ENCODE measurements around the gene RALGAPA2. TPM values are rescaled to one million over a fixed set of nuclear protein-coding genes. Genes with fewer than 3 reads are reported as not detected.
A peak's percentile ranks its signal among the peaks of the same experiment; 100 is the strongest.
"Not testable (repeated sequence)": the region's sequence is repeated elsewhere in the genome, so short reads cannot be mapped to it uniquely, and the experiment has no call there.

RALGAPA2 gene
- total RNA-seq, 1 donor from 2014 or later, result 18.0 TPM

DNA sequence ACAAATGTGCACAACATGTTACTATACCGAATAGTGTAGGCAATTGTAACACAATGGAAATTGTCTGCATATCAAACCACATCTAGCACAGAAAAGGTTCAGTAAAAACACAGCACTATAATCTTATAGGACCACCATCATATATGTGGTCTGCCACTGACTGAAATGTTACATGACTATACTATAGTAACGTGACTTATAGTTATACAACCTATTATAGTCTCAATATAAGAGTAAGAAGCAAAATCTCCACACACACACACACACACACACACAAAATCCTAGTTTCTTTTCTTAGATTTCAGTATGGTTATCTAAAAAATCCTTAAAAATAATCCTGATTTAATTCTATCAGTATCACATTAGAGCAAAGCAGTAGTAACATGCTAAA, 164.6 kb downstream of the RALGAPA2 start:
- H3K4me1 Mint-ChIP-seq (ENCODE audit: low read depth), result peaks cover 33% of the 10 kb centered on the region
- H3K27ac Mint-ChIP-seq, result no peak overlapping the region
- no peaks in the 10 kb centered on the region for H3K27me3 Mint-ChIP-seq (ENCODE audit: insufficient read depth)
- no peak for DNase-seq (ENCODE audit: low spot score)
- no peak overlapping the region for H3K4me3 Mint-ChIP-seq
- no peaks in the 10 kb centered on the region for H3K9me3 Mint-ChIP-seq
- H3K36me3 Mint-ChIP-seq (ENCODE audit: low read depth), result peaks cover 8% of the 10 kb centered on the region
- intact Hi-C loops (cut with micrococcal nuclease), result loop anchor here (2.0 kb wide), 1 partner anchor 57 kb away; no protein-coding TSS in a partner anchor

DNA sequence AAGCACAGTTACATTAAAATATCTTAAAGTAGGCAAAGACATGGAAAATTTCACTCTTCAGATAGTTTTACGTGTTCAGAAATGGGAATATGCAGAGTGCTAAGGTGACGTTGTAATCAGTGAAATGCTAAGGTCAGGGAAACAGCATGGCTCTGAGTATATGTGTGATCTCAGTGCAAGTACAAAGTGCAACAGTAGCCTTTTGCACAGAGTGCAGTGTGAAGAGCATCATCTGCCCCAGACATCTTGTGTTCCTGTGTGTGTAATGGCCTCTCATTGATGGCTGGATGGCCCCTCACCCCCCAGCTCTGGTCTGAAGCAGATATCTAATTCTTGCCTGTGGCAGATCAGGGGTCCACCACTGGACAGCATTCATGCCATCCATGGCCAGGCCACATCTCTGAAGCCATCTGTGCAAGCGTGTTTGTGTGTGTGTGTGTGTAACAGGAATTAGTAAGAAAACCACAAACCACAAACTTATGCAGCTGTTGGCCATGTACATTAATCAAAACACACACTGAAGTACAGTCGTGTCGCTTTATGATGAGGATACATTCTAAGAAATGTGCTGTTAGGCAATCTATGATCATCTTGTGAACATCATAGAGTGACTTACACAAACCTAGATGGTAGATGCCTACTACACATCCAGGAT, 165.1 kb downstream of the RALGAPA2 start:
- intact Hi-C loops (cut with micrococcal nuclease), result loop anchor here (2.0 kb wide), 1 partner anchor 57 kb away; no protein-coding TSS in a partner anchor
- H3K4me1 Mint-ChIP-seq (ENCODE audit: low read depth), result peaks cover 33% of the 10 kb centered on the region
- no peak for DNase-seq (ENCODE audit: low spot score)

DNA sequence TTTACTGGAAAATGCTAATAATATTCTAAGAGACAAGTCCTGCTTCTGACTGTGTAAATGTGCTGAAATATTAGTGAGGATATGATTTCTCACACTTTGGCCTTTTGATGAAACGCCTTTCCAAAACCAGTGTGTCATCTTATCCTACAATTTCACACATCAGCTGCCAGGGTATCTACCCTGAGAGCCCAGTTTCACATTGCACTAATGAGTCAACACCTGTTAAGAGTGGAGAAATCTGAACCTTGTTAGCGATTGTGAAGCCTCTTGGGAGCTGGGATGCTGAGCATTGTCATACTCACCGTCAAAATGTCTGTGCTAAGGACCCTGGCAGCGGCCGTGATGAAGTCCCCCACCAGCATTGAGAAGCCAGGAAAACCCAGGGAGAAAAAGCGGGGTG, 166.0 kb downstream of the RALGAPA2 start:
- no peaks in the 10 kb centered on the region for H3K9me3 Mint-ChIP-seq
- no peak overlapping the region for H3K27ac Mint-ChIP-seq
- no peak overlapping the region for H3K4me3 Mint-ChIP-seq
- no peak for DNase-seq (ENCODE audit: low spot score)
- H3K4me1 Mint-ChIP-seq (ENCODE audit: low read depth), result peaks cover 33% of the 10 kb centered on the region
- H3K36me3 Mint-ChIP-seq (ENCODE audit: low read depth), result peaks cover 14% of the 10 kb centered on the region
- H3K27me3 Mint-ChIP-seq (ENCODE audit: insufficient read depth), result no peaks in the 10 kb centered on the region
- intact Hi-C loops (cut with micrococcal nuclease), result loop anchor here (2.0 kb wide), 1 partner anchor 56 kb away; no protein-coding TSS in a partner anchor

More for the DNA sequence above, 165.1 kb downstream of the RALGAPA2 start:
- H3K27me3 Mint-ChIP-seq (ENCODE audit: insufficient read depth), result no peaks in the 10 kb centered on the region
- H3K27ac Mint-ChIP-seq, result peak overlapping the region; percentile 63
- H3K4me3 Mint-ChIP-seq, result no peak overlapping the region
- H3K36me3 Mint-ChIP-seq (ENCODE audit: low read depth), result peaks cover 10% of the 10 kb centered on the region
- H3K9me3 Mint-ChIP-seq, result no peaks in the 10 kb centered on the region

DNA sequence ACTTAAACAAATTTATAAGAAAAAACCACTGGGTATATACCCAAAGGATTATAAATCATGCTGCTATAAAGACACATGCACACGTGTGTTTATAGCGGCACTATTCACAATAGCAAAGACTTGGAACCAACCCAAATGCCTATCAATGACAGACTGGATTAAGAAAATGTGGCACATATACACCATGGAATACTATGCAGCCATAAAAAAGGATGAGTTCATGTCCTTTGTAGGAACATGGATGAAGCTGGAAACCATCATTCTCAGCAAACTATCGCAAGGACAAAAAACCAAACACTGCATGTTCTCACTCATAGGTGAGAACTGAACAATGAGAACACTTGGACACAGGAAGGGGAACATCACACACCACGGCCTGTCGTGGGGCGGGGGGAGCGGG, 169.1 kb downstream of the RALGAPA2 start:
- peaks cover 18% of the 10 kb centered on the region for H3K4me1 Mint-ChIP-seq (ENCODE audit: low read depth)
- H3K27ac Mint-ChIP-seq; intact Hi-C loops (cut with micrococcal nuclease); DNase-seq (ENCODE audit: low spot score); H3K9me3 Mint-ChIP-seq; H3K27me3 Mint-ChIP-seq (ENCODE audit: insufficient read depth); H3K4me3 Mint-ChIP-seq: not testable (repeated sequence)
- peaks cover 18% of the 10 kb centered on the region for H3K36me3 Mint-ChIP-seq (ENCODE audit: low read depth)

DNA sequence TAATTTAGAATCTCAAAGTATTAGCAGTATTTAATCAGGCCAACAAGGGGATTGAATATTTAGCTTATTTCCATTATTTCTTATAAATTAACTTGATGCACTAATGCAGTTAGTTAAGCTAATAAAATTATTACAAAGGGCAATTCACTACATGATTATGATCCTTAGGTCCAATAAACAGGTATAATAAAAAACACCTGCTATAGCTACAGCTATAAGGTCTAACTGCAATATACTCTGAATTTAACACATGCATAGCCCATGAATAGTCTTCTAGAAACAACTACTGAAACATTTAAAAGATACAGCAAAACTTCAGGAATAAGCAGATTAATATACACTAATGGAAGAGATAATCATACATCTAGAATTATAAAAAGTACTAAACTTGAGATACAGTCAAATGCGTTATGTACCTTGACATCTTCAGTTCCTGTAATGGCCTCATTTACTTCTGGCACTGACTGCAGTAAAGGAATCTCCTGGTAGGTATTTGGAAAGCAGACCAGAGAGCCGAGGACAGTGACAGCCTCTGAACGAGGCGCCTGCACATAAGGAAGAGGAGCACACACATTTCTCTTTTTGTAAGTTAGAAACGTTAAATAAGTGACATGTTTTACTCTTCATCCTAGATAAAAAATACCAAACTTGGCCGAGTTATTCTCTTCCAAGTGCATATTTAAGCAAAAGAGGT, 176.1 kb downstream of the RALGAPA2 start:
- Mint-ChIP-seq H3K27me3 (ENCODE audit: insufficient read depth) (no peaks in the 10 kb centered on the region), H3K27ac (no peak overlapping the region)

DNA sequence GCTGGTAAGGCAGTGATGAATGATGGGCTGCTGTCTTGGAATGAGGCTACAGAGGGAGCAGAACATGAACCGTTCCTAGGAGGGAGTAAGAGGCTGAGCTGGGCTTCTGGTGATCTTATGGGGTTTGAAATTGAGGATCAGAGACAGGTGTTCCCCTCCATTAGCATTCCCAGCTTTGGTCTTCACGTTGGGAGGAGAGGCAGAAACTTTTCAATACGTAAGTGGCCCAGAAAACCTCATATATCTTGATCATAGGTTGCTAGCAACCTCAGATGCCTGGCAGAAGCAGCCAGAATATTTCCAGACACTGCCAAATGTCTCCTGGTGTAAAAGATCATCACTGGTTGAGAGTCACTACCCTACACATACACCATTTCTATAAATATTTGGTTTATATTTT, 177.4 kb downstream of the RALGAPA2 start:
- Mint-ChIP-seq H3K27me3 (ENCODE audit: insufficient read depth) (no peaks in the 10 kb centered on the region), H3K9me3 (no peaks in the 10 kb centered on the region), H3K4me1 (ENCODE audit: low read depth) (no peaks in the 10 kb centered on the region), H3K27ac (no peak overlapping the region), H3K4me3 (no peak overlapping the region), H3K36me3 (ENCODE audit: low read depth) (peaks cover 7% of the 10 kb centered on the region)
- intact Hi-C loops (cut with micrococcal nuclease), result no loop called here
- DNase-seq (ENCODE audit: low spot score), result no peak

More for the DNA sequence above, 176.1 kb downstream of the RALGAPA2 start:
- no peak for DNase-seq (ENCODE audit: low spot score)
- Mint-ChIP-seq H3K9me3 (no peaks in the 10 kb centered on the region), H3K4me3 (no peak overlapping the region), H3K36me3 (ENCODE audit: low read depth) (peaks cover 8% of the 10 kb centered on the region), H3K4me1 (ENCODE audit: low read depth) (no peaks in the 10 kb centered on the region)
- intact Hi-C loops (cut with micrococcal nuclease), result no loop called here

DNA sequence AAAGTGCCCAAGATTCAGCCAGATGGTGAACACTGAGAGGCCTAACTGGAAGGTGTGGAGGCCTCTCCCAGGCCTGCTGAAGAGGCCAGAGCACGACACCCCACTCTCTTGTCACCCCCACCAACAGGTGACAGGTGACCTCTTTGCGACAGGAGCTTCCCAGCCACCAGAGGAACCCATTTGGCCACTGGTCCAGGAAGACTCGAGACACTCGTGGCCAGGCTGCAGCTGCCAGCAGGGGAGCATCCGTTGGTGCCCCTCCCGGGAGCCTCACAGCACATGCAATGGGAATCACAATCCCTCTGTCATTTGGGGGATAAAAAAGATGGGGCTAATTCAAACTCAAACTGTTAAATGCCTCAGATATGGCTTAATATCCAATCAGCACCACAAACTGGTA, 181.2 kb downstream of the RALGAPA2 start:
- no peaks in the 10 kb centered on the region for H3K27me3 Mint-ChIP-seq (ENCODE audit: insufficient read depth)
- H3K4me1 Mint-ChIP-seq (ENCODE audit: low read depth), result no peaks in the 10 kb centered on the region
- DNase-seq (ENCODE audit: low spot score), result no peak
- intact Hi-C loops (cut with micrococcal nuclease), result no loop called here
- peaks cover 2% of the 10 kb centered on the region for H3K36me3 Mint-ChIP-seq (ENCODE audit: low read depth)
- no peak overlapping the region for H3K4me3 Mint-ChIP-seq
- H3K27ac Mint-ChIP-seq, result no peak overlapping the region
- no peaks in the 10 kb centered on the region for H3K9me3 Mint-ChIP-seq

DNA sequence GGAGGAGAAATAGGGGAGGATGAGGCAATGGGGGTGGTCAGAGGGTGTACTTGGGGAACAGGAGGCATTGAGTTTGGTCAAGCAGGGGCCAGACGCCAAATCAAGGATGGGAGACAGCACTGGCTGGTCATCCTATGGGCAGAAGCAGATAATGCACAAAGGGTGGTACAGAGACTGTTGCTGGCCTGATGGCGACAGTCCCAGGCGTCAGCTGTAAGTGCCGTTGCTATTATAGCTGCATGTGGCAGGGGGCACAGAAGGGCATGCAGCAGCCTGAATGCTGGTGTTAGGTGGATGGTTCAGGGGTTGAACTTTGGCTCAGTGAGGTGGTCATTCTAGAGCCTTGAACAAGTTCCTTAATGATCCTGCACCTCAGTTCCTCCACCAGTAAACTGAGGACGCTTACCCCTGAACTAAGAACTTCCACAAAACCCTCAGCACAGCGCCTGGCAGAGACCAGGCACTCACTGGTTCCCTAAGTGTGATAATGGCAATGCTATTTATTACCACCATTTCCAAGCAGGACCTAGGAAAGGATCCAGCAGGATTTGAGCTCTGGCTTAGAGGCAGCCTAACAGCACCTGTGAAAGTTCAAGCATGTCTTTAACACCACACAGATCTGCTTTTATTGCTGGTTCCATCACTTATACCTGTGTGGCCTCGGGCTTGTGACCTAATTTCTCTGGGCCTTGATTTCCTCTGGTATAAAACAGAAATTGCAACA, 181.9 kb downstream of the RALGAPA2 start:
- Mint-ChIP-seq H3K9me3 (no peaks in the 10 kb centered on the region), H3K27me3 (ENCODE audit: insufficient read depth) (no peaks in the 10 kb centered on the region), H3K36me3 (ENCODE audit: low read depth) (peaks cover 2% of the 10 kb centered on the region), H3K4me1 (ENCODE audit: low read depth) (no peaks in the 10 kb centered on the region), H3K4me3 (no peak overlapping the region), H3K27ac (peak overlapping the region; percentile 8)
- DNase-seq (ENCODE audit: low spot score), result no peak
- intact Hi-C loops (cut with micrococcal nuclease), result no loop called here

DNA sequence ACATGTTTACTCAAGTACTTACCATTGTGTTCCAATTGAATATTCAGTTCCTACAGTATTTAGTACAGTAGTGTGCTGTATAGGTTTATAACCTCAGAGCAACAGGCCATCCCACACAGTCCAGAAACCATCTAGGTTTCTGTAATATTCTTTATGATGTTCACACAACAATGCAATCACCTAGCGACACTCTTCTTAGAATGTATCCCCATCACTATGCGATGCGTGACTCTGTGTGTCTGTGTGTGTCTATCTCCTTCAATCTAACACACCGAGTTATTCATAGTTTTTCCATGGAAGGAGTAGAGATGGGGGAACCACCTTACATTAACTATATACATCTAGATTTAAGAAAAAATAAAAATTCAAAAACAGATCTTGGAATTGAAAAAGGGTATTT, 182.8 kb downstream of the RALGAPA2 start:
- Mint-ChIP-seq H3K4me3 (no peak overlapping the region), H3K27ac (no peak overlapping the region), H3K27me3 (ENCODE audit: insufficient read depth) (no peaks in the 10 kb centered on the region), H3K4me1 (ENCODE audit: low read depth) (no peaks in the 10 kb centered on the region), H3K36me3 (ENCODE audit: low read depth) (peaks cover 3% of the 10 kb centered on the region), H3K9me3 (no peaks in the 10 kb centered on the region)
- DNase-seq (ENCODE audit: low spot score), result no peak
- intact Hi-C loops (cut with micrococcal nuclease), result no loop called here

DNA sequence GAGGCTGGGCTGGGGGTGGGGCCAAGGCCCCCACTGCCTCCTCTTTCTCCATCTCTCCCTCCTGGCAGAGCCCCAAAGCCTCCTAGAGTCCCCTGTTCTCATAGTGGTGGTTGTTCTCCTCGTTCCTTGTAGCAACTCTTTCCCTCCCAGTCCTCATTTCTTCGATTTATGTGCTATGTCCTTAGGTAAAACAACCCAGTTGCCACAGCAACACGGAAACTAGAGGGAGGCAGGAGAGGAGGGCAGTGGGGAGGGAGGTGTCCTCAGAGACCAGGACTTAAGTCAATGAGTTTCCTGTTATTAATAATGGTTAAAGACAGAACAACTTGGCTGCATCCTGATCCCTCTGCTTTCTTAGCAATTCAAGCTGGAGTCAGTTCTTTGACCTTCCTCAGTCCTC, 183.6 kb downstream of the RALGAPA2 start:
- Mint-ChIP-seq H3K4me3 (no peak overlapping the region), H3K9me3 (no peaks in the 10 kb centered on the region), H3K27me3 (ENCODE audit: insufficient read depth) (no peaks in the 10 kb centered on the region), H3K36me3 (ENCODE audit: low read depth) (peaks cover 2% of the 10 kb centered on the region), H3K27ac (no peak overlapping the region), H3K4me1 (ENCODE audit: low read depth) (no peaks in the 10 kb centered on the region)
- intact Hi-C loops (cut with micrococcal nuclease), result no loop called here
- no peak for DNase-seq (ENCODE audit: low spot score)

DNA sequence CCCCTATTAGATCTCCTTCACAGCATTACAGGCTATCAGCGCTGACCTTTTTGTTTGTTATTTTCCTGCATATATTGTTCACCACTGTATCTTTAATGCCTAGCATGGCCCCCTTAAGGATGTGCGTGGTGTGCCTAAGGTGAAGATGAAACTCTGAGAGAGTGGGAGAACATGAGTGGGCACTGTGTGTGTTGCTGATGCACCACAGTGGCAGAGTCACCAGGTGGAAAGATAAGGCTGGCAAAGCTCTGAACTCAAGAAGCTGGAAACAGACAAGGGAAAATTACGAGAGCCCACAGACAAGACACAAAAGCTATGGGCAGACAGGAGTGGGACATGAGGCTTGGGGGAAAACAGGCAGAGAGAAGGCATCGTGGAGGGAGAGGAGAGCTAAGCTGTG, 184.8 kb downstream of the RALGAPA2 start:
- Mint-ChIP-seq H3K4me3 (no peak overlapping the region), H3K27me3 (ENCODE audit: insufficient read depth) (no peaks in the 10 kb centered on the region), H3K4me1 (ENCODE audit: low read depth) (no peaks in the 10 kb centered on the region), H3K36me3 (ENCODE audit: low read depth) (peaks cover 1% of the 10 kb centered on the region), H3K27ac (peak overlapping the region; percentile 14), H3K9me3 (no peaks in the 10 kb centered on the region)
- intact Hi-C loops (cut with micrococcal nuclease), result no loop called here
- DNase-seq (ENCODE audit: low spot score), result no peak

DNA sequence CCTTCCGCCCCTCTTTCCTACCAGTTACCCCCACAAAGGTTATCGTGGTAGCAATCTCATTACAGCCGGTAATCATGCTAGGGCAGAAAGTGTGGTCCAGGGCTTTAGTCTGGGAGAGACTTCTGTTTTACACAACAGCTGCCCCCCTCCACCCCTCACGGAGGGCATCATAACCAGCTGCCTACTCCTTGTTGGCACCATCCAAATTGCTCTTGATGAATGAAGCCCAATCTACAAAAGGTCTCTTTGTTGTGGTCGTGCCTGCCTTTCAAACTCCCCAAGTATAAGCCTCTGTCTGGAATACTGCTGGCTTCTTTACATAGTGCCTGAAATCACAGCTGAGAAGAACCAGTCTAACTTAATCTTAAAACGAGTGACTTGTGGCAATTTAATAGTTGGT, 186.7 kb downstream of the RALGAPA2 start:
- intact Hi-C loops (cut with micrococcal nuclease), result no loop called here
- H3K4me1 Mint-ChIP-seq (ENCODE audit: low read depth), result no peaks in the 10 kb centered on the region

DNA sequence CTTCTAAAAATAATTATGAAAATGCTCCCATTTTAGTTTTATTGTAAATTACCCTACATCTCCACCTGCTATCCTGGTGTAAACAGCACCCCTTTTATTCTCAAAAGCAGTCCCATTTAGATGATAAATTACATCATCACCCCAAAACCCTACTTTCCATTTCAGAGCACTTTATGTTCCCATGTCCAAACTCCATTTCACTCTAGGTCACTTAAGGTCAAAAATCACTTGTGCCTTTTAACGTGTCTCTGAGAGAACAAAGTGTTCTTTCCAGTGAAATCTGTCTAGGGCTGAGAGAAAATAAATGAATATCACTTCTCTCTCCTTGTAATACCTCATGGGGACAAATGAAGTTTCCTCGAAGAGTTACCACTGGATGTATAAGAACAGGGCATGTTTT, 187.2 kb downstream of the RALGAPA2 start:
- H3K27ac Mint-ChIP-seq, result no peak overlapping the region
- H3K4me1 Mint-ChIP-seq (ENCODE audit: low read depth), result no peaks in the 10 kb centered on the region
- no peak overlapping the region for H3K4me3 Mint-ChIP-seq
- intact Hi-C loops (cut with micrococcal nuclease), result no loop called here
- no peaks in the 10 kb centered on the region for H3K27me3 Mint-ChIP-seq (ENCODE audit: insufficient read depth)
- no peaks in the 10 kb centered on the region for H3K9me3 Mint-ChIP-seq
- peaks cover 12% of the 10 kb centered on the region for H3K36me3 Mint-ChIP-seq (ENCODE audit: low read depth)
- DNase-seq (ENCODE audit: low spot score), result no peak

More for the DNA sequence above, 186.7 kb downstream of the RALGAPA2 start:
- Mint-ChIP-seq H3K4me3 (no peak overlapping the region), H3K9me3 (no peaks in the 10 kb centered on the region), H3K27ac (no peak overlapping the region), H3K27me3 (ENCODE audit: insufficient read depth) (no peaks in the 10 kb centered on the region), H3K36me3 (ENCODE audit: low read depth) (peaks cover 7% of the 10 kb centered on the region)
- no peak for DNase-seq (ENCODE audit: low spot score)
